Lung (tissue), 12 donors: ENCODE results near the gene DUSP3. TPM values are rescaled to one million over a fixed set of nuclear protein-coding genes. Genes with fewer than 3 reads are reported as not detected.
A peak's percentile ranks its signal among the peaks of the same experiment; 100 is the strongest.

ENCODE experiments used
- ATAC-seq: fragments of 200-7000 bp; cut with Tn5 transposase; one replicate; pipeline ENCODE4 v1.9.1; 2020; ENCODE audit warnings: moderate number of reproducible peaks; ENCODE audit not compliant: insufficient read depth, low FRiP score
- DNase-seq, 3 donors: peaks; one replicate each; pipeline ENCODE4 v3.0.0-alpha.2; 2013 to 2017
- H3K27ac ChIP-seq, 2 donors: one replicate each; pipeline ENCODE4 v1.5.1; 2013; ENCODE audit warnings: mild to moderate bottlenecking in 2 of 2, moderate library complexity in 2 of 2, control low read depth in 1 of 2, inconsistent platforms in 1 of 2, low read depth in 1 of 2, low read length in 1 of 2
- H3K27me3 ChIP-seq, 3 donors: one replicate each; pipeline ENCODE4 v1.5.1; 2013; ENCODE audit warnings: low read length in 2 of 3; ENCODE audit not compliant: control insufficient read depth in 3 of 3, insufficient read depth in 3 of 3
- H3K36me3 ChIP-seq, 4 donors: one replicate each; pipeline ENCODE4 v1.5.1; 2013; ENCODE audit warnings: low read length in 4 of 4, mild to moderate bottlenecking in 1 of 4, moderate library complexity in 1 of 4; ENCODE audit not compliant: control insufficient read depth in 4 of 4, insufficient read depth in 4 of 4
- H3K4me1 ChIP-seq, 5 donors: one replicate each; pipeline ENCODE4 v1.5.1; 2013; ENCODE audit warnings: low read length in 5 of 5, mild to moderate bottlenecking in 2 of 5, moderate library complexity in 1 of 5; ENCODE audit not compliant: control insufficient read depth in 5 of 5, insufficient read depth in 5 of 5
- H3K4me3 ChIP-seq: one replicate; pipeline ENCODE4 v1.5.1; 2013; ENCODE audit warnings: mild to moderate bottlenecking, control low read depth, moderate library complexity
- H3K9ac ChIP-seq, 2 donors: one replicate each; pipeline ENCODE4 v1.5.1; 2013; ENCODE audit warnings: low read length in 2 of 2, control low read depth in 1 of 2; ENCODE audit not compliant: insufficient read depth in 1 of 2
- H3K9me3 ChIP-seq, 4 donors: one replicate each; pipeline ENCODE4 v1.5.1; 2013; ENCODE audit warnings: low read length in 3 of 4, mild to moderate bottlenecking in 1 of 4, moderate library complexity in 1 of 4; ENCODE audit not compliant: control insufficient read depth in 4 of 4, insufficient read depth in 3 of 4
- WGBS, 2 donors: extraction: QIAGEN DNeasy Blood & Tissue Kit; methylation state at CpG; one replicate each; pipeline ENCODE4 v1.1.7; 2013; 5-methylcytosine and 5-hydroxymethylcytosine counted together
- polyA plus RNA-seq, 2 donors: library from polyadenylated mRNA; stranded (reverse); fragments of 200-250 nt; gene quantifications; one replicate each; pipeline ENCODE4 v1.2.1, GENCODE V29; 2013
- total RNA-seq, 2 donors: library from RNA; depleted of rRNA in 1 of 2; stranded (reverse); fragments of >200 nt in 1 of 2; gene quantifications; one replicate each; pipeline ENCODE4 v1.2.1, GENCODE V29; 2014 to 2021
- TF ChIP-seq, protein P1 (sequence below): IDR thresholded peaks from 2 replicates; pipeline ENCODE4 v1.5.1; 2012; ENCODE audit warnings: mild to moderate bottlenecking; ENCODE audit errors: control extremely low read depth, extremely low read depth
- donor health status: control.
- donor health status: control.
- donor health status: Bipolar disorder and iron deficiency.
- donor health status: healthy.
- donor health status: DM: yes; HTN: yes; CAD: no.

The DUSP3 gene
- total and polyA plus RNA-seq, 4 donors, result 49.6 to 86.3 (median 66.5) TPM

DNA sequence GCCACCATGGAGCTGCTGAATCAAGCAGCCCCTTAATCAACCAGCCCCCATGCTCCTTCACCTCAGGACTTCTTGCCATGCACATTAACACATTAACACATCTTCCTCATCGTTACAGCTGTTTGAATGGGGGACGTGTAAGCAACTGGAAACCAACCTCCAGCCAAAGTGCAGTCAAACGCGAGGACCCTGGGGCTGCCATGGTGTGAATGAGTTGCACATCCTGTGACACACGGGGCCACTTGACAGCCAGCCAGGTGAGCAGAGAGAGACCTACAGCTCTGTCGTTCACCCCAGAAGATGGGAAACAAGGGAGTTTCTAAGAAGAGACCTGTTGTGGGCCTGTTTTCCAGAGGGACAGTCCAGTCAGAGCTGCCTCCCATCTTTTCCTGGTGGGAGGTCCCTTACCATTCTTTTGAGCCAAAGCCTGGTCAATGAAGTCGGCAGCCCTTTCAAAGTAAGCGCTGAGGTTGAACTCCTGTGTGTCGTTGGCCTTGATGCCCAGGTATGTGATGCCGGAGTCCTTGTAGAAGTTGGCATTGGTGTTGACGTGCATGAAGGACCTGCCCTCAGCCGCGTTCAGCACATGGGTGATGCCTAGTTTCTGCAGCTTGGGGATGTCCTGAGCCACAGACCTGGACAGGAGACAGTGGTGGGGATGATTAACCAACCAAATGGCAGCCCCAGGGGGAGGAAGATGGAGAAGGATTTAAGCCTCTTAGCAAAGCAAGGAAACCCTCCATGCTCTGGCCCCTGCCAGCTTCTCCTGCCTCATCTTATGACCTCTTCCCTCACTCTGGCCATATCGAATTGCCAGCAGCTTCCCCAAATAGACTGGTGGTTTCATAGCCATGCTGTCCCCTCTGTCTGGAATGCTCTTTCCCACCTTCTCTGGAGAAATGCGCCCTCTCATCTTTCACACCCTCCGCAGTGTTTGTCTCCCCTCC is 4.2 kb downstream of the DUSP3 start:
- H3K27me3 ChIP-seq, result peaks cover 0 to 3% (median 0%) of the 10 kb centered on the region in 3 donors
- H3K27ac ChIP-seq, result no peak overlapping the region
- H3K36me3 ChIP-seq, result peaks cover 15 to 42% (median 21%) of the 10 kb centered on the region in 4 donors
- H3K9me3 ChIP-seq, result no peaks in the 10 kb centered on the region
- peaks cover 0 to 17% (median 3%) of the 10 kb centered on the region in 5 donors for H3K4me1 ChIP-seq
- H3K4me3 ChIP-seq, result no peak overlapping the region
- TF ChIP-seq, protein P1, sequence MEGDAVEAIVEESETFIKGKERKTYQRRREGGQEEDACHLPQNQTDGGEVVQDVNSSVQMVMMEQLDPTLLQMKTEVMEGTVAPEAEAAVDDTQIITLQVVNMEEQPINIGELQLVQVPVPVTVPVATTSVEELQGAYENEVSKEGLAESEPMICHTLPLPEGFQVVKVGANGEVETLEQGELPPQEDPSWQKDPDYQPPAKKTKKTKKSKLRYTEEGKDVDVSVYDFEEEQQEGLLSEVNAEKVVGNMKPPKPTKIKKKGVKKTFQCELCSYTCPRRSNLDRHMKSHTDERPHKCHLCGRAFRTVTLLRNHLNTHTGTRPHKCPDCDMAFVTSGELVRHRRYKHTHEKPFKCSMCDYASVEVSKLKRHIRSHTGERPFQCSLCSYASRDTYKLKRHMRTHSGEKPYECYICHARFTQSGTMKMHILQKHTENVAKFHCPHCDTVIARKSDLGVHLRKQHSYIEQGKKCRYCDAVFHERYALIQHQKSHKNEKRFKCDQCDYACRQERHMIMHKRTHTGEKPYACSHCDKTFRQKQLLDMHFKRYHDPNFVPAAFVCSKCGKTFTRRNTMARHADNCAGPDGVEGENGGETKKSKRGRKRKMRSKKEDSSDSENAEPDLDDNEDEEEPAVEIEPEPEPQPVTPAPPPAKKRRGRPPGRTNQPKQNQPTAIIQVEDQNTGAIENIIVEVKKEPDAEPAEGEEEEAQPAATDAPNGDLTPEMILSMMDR, result no peak
- no peak overlapping the region for H3K9ac ChIP-seq
- 88 to 92% methylated on average over 16 of the region's 16 CpGs for WGBS, 2 donors
- DNase-seq, result no peak
- no peak for ATAC-seq

DNA sequence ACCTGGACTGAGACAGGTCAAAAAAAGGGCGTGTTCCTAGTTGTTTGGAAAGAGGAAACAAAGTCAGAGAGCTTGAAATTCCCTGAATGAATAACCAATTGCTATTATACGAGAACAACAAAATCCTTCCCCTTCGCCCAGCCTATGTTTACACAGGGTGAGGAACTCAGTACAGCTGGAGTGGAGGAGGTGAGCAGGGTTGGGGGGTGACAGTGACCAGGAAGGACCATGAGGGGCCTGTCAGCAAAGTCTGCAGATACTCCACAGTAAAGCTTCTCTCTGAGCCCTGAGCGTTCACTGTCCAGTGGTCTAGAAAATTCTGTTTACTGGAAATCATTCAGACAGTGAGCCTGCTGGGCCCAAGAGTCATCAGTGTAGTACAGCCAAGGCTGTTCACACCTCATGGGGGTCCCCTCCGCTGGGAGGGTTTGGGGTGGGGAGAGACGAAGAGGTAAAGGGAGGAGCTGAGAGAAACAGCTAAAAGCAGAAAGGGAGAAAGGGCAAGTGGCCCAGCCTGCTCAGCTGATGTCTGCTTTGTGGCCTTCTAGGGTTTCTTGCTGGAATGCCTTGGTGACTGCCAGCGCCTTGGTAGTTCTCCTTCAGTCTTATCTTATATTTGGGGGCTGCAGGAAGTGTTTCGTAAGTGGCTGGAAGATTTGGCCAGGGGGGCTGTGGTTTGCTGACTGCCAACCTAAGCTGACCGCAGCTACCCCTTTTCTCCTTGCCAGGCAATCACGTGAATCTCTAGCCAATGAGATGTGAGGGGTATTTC is 5.7 kb downstream of the DUSP3 start:
- no peaks in the 10 kb centered on the region for H3K9me3 ChIP-seq
- DNase-seq (peak in 2 of 3 donors; percentile 49 to 51), ATAC-seq (no peak)
- H3K9ac ChIP-seq, result no peak overlapping the region
- TF ChIP-seq, protein P1, result no peak
- 40 to 58% methylated on average over 9 to 10 of the region's 10 CpGs for WGBS, 2 donors
- no peak overlapping the region for H3K4me3 ChIP-seq
- peak overlapping the region in 1 of 2 donors; percentile 49 for H3K27ac ChIP-seq
- peaks cover 0 to 15% (median 0%) of the 10 kb centered on the region in 5 donors for H3K4me1 ChIP-seq
- peaks cover 23 to 53% (median 30%) of the 10 kb centered on the region in 4 donors for H3K36me3 ChIP-seq
- H3K27me3 ChIP-seq, result no peaks in the 10 kb centered on the region

DNA sequence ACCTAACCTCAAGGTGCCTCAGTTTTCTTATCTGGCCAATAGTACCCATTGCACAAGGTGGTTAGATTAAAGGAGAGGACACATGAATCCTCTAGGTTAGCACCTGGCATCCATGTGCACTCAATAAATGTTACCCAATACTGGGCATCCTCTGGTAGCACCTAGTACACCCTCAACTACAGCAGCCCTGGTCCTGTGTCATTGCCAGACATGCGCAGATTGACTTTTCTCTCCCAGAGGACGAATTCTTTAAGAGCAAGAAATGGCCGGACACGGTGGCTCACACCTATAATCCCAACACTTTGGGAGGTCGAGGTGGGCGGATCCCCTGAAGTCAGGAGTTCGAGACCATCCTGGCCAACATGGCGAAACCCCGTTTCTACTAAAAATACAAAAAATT is 7.3 kb downstream of the DUSP3 start:
- H3K27me3 ChIP-seq, result no peaks in the 10 kb centered on the region
- no peak overlapping the region for H3K9ac ChIP-seq
- TF ChIP-seq, protein P1, result no peak
- 92 to 96% methylated on average over 9 of the region's 9 CpGs for WGBS, 2 donors
- H3K4me3 ChIP-seq, result no peak overlapping the region
- DNase-seq (no peak), ATAC-seq (no peak)
- H3K36me3 ChIP-seq, result peaks cover 28 to 57% (median 29%) of the 10 kb centered on the region in 4 donors
- H3K9me3 ChIP-seq, result no peaks in the 10 kb centered on the region
- no peak overlapping the region for H3K27ac ChIP-seq
- peaks cover 0 to 7% (median 0%) of the 10 kb centered on the region in 5 donors for H3K4me1 ChIP-seq
